NB4 (cell line): ENCODE data around the gene GNG7.

Experiments used
- POLR2A ChIP-seq: IDR thresholded peaks from 2 replicates; pipeline ENCODE4 v1.6.1; 2011; ENCODE audit warnings: mild to moderate bottlenecking; ENCODE audit not compliant: insufficient read length; ENCODE audit errors: extremely low read depth
- TF ChIP-seq, protein P1 (sequence below): IDR thresholded peaks from one replicate; pipeline ENCODE4 v1.5.1; 2012; ENCODE audit warnings: low read depth, low read length

GRCh38 chr19:2627319-2627829 is 75.1 kb downstream of the GNG7 start:
- TF ChIP-seq, protein P1, sequence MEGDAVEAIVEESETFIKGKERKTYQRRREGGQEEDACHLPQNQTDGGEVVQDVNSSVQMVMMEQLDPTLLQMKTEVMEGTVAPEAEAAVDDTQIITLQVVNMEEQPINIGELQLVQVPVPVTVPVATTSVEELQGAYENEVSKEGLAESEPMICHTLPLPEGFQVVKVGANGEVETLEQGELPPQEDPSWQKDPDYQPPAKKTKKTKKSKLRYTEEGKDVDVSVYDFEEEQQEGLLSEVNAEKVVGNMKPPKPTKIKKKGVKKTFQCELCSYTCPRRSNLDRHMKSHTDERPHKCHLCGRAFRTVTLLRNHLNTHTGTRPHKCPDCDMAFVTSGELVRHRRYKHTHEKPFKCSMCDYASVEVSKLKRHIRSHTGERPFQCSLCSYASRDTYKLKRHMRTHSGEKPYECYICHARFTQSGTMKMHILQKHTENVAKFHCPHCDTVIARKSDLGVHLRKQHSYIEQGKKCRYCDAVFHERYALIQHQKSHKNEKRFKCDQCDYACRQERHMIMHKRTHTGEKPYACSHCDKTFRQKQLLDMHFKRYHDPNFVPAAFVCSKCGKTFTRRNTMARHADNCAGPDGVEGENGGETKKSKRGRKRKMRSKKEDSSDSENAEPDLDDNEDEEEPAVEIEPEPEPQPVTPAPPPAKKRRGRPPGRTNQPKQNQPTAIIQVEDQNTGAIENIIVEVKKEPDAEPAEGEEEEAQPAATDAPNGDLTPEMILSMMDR: no peak
- no peak for TF ChIP-seq POLR2A
